K562 (cell line): ENCODE measurements around the gene ZNF646. TPM values are rescaled to one million over a fixed set of nuclear protein-coding genes. Genes with fewer than 3 reads are reported as not detected.

ENCODE experiments used
- BMI1 ChIP-seq: fragments of 150-350 bp; IDR thresholded peaks from 2 replicates; pipeline ENCODE4 v1.6.1; 2014; ENCODE audit warnings: low read length
- CCAR2 ChIP-seq: fragments of 200-400 bp; formaldehyde crosslinking; IDR thresholded peaks from 2 replicates; pipeline ENCODE4 v1.6.1; 2017; ENCODE audit warnings: mild to moderate bottlenecking, low read depth, low read length
- COPS2 ChIP-seq: fragments of 450-650 bp; conservative IDR thresholded peaks from 2 replicates; pipeline ENCODE4 v1.6.1; 2016; ENCODE audit warnings: mild to moderate bottlenecking, moderate library complexity
- MLX ChIP-seq, 2 experiments: fragments of 450-650 bp in 1 of 2; sonication (generic) in 1 of 2; formaldehyde crosslinking; conservative IDR thresholded peaks; 2 replicates each; pipeline versions ENCODE4 v1.4.0 to v1.8.1; 2020 to 2022; ENCODE audit warnings: mild to moderate bottlenecking in 1 of 2, missing genetic modification reagents in 1 of 2
- NKRF ChIP-seq: fragments of 450-650 bp; IDR thresholded peaks from 2 replicates; pipeline ENCODE4 v1.6.1; 2016; ENCODE audit warnings: borderline replicate concordance
- NR2F6 ChIP-seq: fragments of 450-650 bp; formaldehyde crosslinking; IDR thresholded peaks from 2 replicates; pipeline ENCODE4 v1.4.0; 2020; ENCODE audit warnings: mild to moderate bottlenecking
- SMARCE1 ChIP-seq: fragments of 450-650 bp; IDR thresholded peaks from 2 replicates; pipeline ENCODE4 v1.7.1; 2016; ENCODE audit warnings: mild to moderate bottlenecking
- THRAP3 ChIP-seq: fragments of 450-650 bp; IDR thresholded peaks from 2 replicates; pipeline ENCODE4 v1.6.1; 2016; ENCODE audit warnings: mild to moderate bottlenecking, inconsistent platforms, borderline replicate concordance
- XRCC4 ChIP-seq: IDR thresholded peaks from one replicate; pipeline ENCODE4 v1.6.1; 2011; ENCODE audit not compliant: insufficient read depth, insufficient read length; ENCODE audit errors: extremely low read depth
- ZNF121 ChIP-seq: sonication (generic); formaldehyde crosslinking; conservative IDR thresholded peaks from 2 replicates; pipeline ENCODE4 v1.8.0; 2022; ENCODE audit warnings: missing genetic modification reagents
- ZNF140 ChIP-seq: fragments of 250-450 bp; sonication (Bioruptor Pico); IDR thresholded peaks from 2 replicates; pipeline ENCODE4 v1.8.0; 2021; ENCODE audit warnings: moderate library complexity, mild to moderate bottlenecking, inconsistent platforms
- ZNF3 ChIP-seq: fragments of 250-450 bp; sonication (Bioruptor Pico); IDR thresholded peaks from 2 replicates; pipeline ENCODE4 v1.5.0; 2021; ENCODE audit warnings: mild to moderate bottlenecking, moderate library complexity
- ZNF445 ChIP-seq: fragments of 250-450 bp; sonication (Bioruptor Pico); IDR thresholded peaks from 2 replicates; pipeline ENCODE4 v1.4.0; 2020; ENCODE audit warnings: low read depth, mild to moderate bottlenecking, moderate library complexity
- polyA plus RNA-seq, 8 experiments: library from polyadenylated mRNA; depleted of rRNA in 4 of 8; stranded (reverse) in 5 of 8; unstranded in 3 of 8; fragments of >200 nt; fragmentation: Nextera tagmentation in 2 of 8; fragmentation: Illumina TruSeq in 1 of 8; extraction: Ambion mirVana in 2 of 8; extraction: Trizol in 1 of 8; gene quantifications; 2 replicates each; pipeline versions ENCODE4 v1.2.1 to v1.2.3, GENCODE V29; 2011 to 2014; ENCODE audit warnings: inconsistent platforms in 1 of 8, missing spikeins in 1 of 8
- total RNA-seq, 7 experiments: library from RNA; depleted of rRNA in 6 of 7; stranded (reverse); fragments of >200 nt in 6 of 7; fragmentation: Illumina TruSeq in 2 of 7; extraction: Trizol in 2 of 7; gene quantifications; 2 replicates each; pipeline versions ENCODE4 v1.2.1 to v1.2.3, GENCODE V29; 2011 to 2021; ENCODE audit warnings: low replicate concordance in 1 of 7
- TF ChIP-seq, protein P1 (sequence below), 2 experiments: fragments of 450-650 bp; IDR thresholded peaks; 2 replicates each; pipeline ENCODE4 v1.6.1; 2016; ENCODE audit warnings: mild to moderate bottlenecking in 2 of 2, borderline replicate concordance in 1 of 2, low read depth in 1 of 2, moderate library complexity in 1 of 2
- TF ChIP-seq, protein P2 (sequence below), 2 experiments: fragments of 250-450 bp in 1 of 2; fragments of 450-650 bp in 1 of 2; sonication (Bioruptor Pico) in 1 of 2; IDR thresholded peaks; 2 replicates each; pipeline versions ENCODE4 v1.6.1 to v1.8.0; 2016 to 2021; ENCODE audit warnings: mild to moderate bottlenecking in 2 of 2, moderate library complexity in 2 of 2, missing compliant biosample characterization in 1 of 2, missing genetic modification characterization in 1 of 2

Gene ZNF646
- total and polyA plus RNA-seq, 9 of the 15 experiments (the other 6 are each of a cell fraction or from before 2014, with no cell fraction given), result 0.08 to 20.6 (median 8.0) TPM

- TF ChIP-seq ZNF140 (CRISPR knock-in tag), result no peak
- peak; percentile 79 for TF ChIP-seq NKRF
- no peak for TF ChIP-seq SMARCE1
- TF ChIP-seq NR2F6, result no peak
- TF ChIP-seq, protein P1, sequence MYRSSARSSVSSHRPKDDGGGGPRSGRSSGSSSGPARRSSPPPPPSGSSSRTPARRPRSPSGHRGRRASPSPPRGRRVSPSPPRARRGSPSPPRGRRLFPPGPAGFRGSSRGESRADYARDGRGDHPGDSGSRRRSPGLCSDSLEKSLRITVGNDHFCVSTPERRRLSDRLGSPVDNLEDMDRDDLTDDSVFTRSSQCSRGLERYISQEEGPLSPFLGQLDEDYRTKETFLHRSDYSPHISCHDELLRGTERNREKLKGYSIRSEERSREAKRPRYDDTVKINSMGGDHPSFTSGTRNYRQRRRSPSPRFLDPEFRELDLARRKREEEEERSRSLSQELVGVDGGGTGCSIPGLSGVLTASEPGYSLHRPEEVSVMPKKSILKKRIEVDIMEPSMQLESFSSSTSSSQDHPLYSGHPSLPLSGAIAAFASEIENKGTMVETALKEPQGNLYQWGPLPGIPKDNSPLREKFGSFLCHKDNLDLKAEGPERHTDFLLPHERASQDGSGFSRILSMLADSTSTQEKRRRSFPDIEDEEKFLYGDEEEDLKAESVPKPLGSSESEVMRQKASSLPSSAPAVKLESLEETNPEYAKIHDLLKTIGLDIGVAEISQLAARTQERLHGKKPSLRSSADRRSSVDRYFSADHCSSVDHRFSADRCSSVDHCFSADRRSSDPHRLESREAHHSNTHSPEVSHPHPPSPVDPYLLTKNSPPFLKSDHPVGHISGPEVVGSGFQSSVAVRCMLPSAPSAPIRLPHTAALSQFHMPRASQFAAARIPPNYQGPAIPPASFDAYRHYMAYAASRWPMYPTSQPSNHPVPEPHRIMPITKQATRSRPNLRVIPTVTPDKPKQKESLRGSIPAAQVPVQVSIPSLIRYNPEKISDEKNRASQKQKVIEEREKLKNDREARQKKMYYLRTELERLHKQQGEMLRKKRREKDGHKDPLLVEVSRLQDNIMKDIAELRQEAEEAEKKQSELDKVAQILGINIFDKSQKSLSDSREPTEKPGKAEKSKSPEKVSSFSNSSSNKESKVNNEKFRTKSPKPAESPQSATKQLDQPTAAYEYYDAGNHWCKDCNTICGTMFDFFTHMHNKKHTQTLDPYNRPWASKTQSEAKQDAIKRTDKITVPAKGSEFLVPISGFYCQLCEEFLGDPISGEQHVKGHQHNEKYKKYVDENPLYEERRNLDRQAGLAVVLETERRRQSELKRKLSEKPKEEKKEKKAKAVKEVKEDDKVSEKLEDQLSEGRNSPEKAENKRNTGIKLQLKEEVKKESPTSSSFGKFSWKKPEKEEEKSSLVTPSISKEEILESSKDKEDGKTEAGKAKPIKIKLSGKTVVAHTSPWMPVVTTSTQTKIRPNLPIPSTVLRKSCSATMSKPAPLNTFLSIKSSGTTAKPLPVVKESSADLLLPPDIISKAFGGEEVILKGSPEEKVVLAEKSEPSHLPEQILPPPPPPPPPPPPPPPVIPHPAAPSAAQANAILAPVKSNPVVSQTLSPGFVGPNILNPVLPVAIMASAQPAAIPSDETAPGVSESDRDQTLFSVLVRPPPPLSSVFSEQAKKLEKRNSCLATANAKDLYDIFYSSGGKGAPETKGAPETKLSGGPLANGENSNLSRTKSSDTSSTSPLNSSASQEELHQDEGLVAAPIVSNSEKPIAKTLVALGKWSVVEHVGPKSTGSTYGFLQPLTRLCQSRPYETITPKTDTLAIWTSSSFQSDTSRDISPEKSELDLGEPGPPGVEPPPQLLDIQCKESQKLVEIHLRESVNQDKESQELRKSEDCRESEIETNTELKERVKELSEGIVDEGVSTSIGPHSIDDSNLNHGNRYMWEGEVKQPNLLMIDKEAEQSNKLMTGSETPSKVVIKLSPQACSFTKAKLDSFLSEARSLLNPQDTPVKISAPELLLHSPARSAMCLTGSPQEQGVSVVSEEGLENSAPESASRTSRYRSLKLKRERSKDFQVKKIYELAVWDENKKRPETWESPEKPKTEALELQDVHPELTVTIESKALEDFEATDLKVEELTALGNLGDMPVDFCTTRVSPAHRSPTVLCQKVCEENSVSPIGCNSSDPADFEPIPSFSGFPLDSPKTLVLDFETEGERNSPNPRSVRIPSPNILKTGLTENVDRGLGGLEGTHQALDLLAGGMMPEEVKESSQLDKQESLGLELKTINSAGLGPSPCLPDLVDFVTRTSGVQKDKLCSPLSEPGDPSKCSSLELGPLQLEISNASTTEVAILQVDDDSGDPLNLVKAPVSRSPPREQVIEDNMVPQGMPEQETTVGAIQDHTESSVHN (IDR thresholded peaks at IDR 0.05; ENCODE audit: borderline replicate concordance in 1 of 2, low read depth in 1 of 2), result no peak
- no peak for TF ChIP-seq ZNF3 (CRISPR knock-in tag)
- TF ChIP-seq, protein P2, sequence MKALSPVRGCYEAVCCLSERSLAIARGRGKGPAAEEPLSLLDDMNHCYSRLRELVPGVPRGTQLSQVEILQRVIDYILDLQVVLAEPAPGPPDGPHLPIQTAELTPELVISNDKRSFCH (CRISPR knock-in tag; IDR thresholded peaks at IDR 0.05), result no peak
- TF ChIP-seq, protein P2 (tag; IDR thresholded peaks at IDR 0.05), result no peak
- no peak for TF ChIP-seq ZNF121 (CRISPR knock-in tag)
- no peak for TF ChIP-seq THRAP3
- no peak for TF ChIP-seq COPS2
- TF ChIP-seq BMI1, result no peak
- no peak for TF ChIP-seq ZNF445 (CRISPR knock-in tag)
- no peak for TF ChIP-seq CCAR2
- TF ChIP-seq XRCC4, result no peak
- no peak for TF ChIP-seq MLX (CRISPR knock-in tag; conservative IDR thresholded peaks at IDR 0.05)
Observed at GRCh38 chr16:31073970-31074813, at the start of gene ZNF646, which contains the start of gene ZNF668 (continued).
